IPS-18a (cell line): Measurements from ENCODE around the gene BAIAP2.

Experiments
- H3K27ac ChIP-seq: one replicate; pipeline ENCODE4 v1.5.1; 2013; ENCODE audit warnings: low read length
- H3K27me3 ChIP-seq: one replicate; pipeline ENCODE4 v1.6.1; 2013; ENCODE audit warnings: mild to moderate bottlenecking, low read length; ENCODE audit not compliant: control insufficient read depth, insufficient read depth
- H3K36me3 ChIP-seq: one replicate; pipeline ENCODE4 v1.6.1; 2013; ENCODE audit warnings: low read depth, low read length; ENCODE audit not compliant: control insufficient read depth
- H3K4me1 ChIP-seq: one replicate; pipeline ENCODE4 v1.6.1; 2013; ENCODE audit warnings: low read depth, low read length; ENCODE audit not compliant: control insufficient read depth
- H3K4me3 ChIP-seq: one replicate; pipeline ENCODE4 v1.5.1; 2013; ENCODE audit warnings: low read length
- H3K9ac ChIP-seq: one replicate; pipeline ENCODE4 v1.6.1; 2013; ENCODE audit warnings: mild to moderate bottlenecking, low read length, moderate library complexity
- H3K9me3 ChIP-seq: one replicate; pipeline ENCODE4 v1.6.1; 2013; ENCODE audit warnings: low read depth, low read length; ENCODE audit not compliant: control insufficient read depth

Gene BAIAP2

GRCh38 chr17:81062014-81062780, 27.2 kb downstream of the BAIAP2 start:
- H3K27ac ChIP-seq: no peak overlapping the region
- no peaks in the 10 kb centered on the region for H3K9me3 ChIP-seq
- H3K9ac ChIP-seq: no peak overlapping the region
- no peak overlapping the region for H3K4me3 ChIP-seq
- no peaks in the 10 kb centered on the region for H3K36me3 ChIP-seq
- H3K4me1 ChIP-seq: no peaks in the 10 kb centered on the region
- no peaks in the 10 kb centered on the region for H3K27me3 ChIP-seq

GRCh38 chr17:81063106-81064093, 28.4 kb downstream of the BAIAP2 start:
- Histone ChIP-seq H3K9me3 (no peaks in the 10 kb centered on the region), H3K4me1 (no peaks in the 10 kb centered on the region), H3K27me3 (no peaks in the 10 kb centered on the region), H3K4me3 (no peak overlapping the region), H3K36me3 (no peaks in the 10 kb centered on the region), H3K27ac (no peak overlapping the region), H3K9ac (no peak overlapping the region)

- no peaks in the 10 kb centered on the region for H3K9me3 ChIP-seq
- H3K4me3 ChIP-seq: no peak overlapping the region
- H3K27me3 ChIP-seq: no peaks in the 10 kb centered on the region
- no peak overlapping the region for H3K9ac ChIP-seq
- H3K27ac ChIP-seq: no peak overlapping the region
- no peaks in the 10 kb centered on the region for H3K4me1 ChIP-seq
- no peaks in the 10 kb centered on the region for H3K36me3 ChIP-seq
Observed at GRCh38 chr17:81064678-81065475, 29.9 kb downstream of the BAIAP2 start.

- H3K9ac ChIP-seq: no peak overlapping the region
Observed at GRCh38 chr17:81065500-81065899, 30.5 kb downstream of the BAIAP2 start.

GRCh38 chr17:81066072-81066471, 31.1 kb downstream of the BAIAP2 start:
- H3K9me3 ChIP-seq: no peaks in the 10 kb centered on the region
- no peak overlapping the region for H3K9ac ChIP-seq
- H3K4me3 ChIP-seq: no peak overlapping the region
- H3K27ac ChIP-seq: no peak overlapping the region
- no peaks in the 10 kb centered on the region for H3K27me3 ChIP-seq
- no peaks in the 10 kb centered on the region for H3K4me1 ChIP-seq
- H3K36me3 ChIP-seq: no peaks in the 10 kb centered on the region

More at GRCh38 chr17:81065500-81065899, 30.5 kb downstream of the BAIAP2 start:
- H3K36me3 ChIP-seq: no peaks in the 10 kb centered on the region
- H3K4me3 ChIP-seq: no peak overlapping the region
- no peak overlapping the region for H3K27ac ChIP-seq
- no peaks in the 10 kb centered on the region for H3K27me3 ChIP-seq
- H3K9me3 ChIP-seq: no peaks in the 10 kb centered on the region
- H3K4me1 ChIP-seq: no peaks in the 10 kb centered on the region

GRCh38 chr17:81066771-81067315, 31.9 kb downstream of the BAIAP2 start:
- Histone ChIP-seq H3K36me3 (no peaks in the 10 kb centered on the region), H3K9me3 (no peaks in the 10 kb centered on the region), H3K27me3 (no peaks in the 10 kb centered on the region), H3K4me1 (no peaks in the 10 kb centered on the region), H3K4me3 (no peak overlapping the region), H3K27ac (no peak overlapping the region), H3K9ac (no peak overlapping the region)

- H3K36me3 ChIP-seq: no peaks in the 10 kb centered on the region
- no peak overlapping the region for H3K27ac ChIP-seq
- H3K27me3 ChIP-seq: no peaks in the 10 kb centered on the region
- no peak overlapping the region for H3K4me3 ChIP-seq
- no peaks in the 10 kb centered on the region for H3K9me3 ChIP-seq
- H3K9ac ChIP-seq: no peak overlapping the region
- H3K4me1 ChIP-seq: no peaks in the 10 kb centered on the region
Observed at GRCh38 chr17:81067391-81067811, 32.5 kb downstream of the BAIAP2 start.

- H3K36me3 ChIP-seq: no peaks in the 10 kb centered on the region
- no peak overlapping the region for H3K27ac ChIP-seq
- no peaks in the 10 kb centered on the region for H3K9me3 ChIP-seq
- no peaks in the 10 kb centered on the region for H3K27me3 ChIP-seq
- no peaks in the 10 kb centered on the region for H3K4me1 ChIP-seq
- no peak overlapping the region for H3K9ac ChIP-seq
- no peak overlapping the region for H3K4me3 ChIP-seq
Observed at GRCh38 chr17:81068411-81069134, 33.6 kb downstream of the BAIAP2 start.

- Histone ChIP-seq H3K4me3 (no peak overlapping the region), H3K27me3 (no peaks in the 10 kb centered on the region), H3K9ac (no peak overlapping the region), H3K27ac (no peak overlapping the region), H3K36me3 (no peaks in the 10 kb centered on the region), H3K4me1 (no peaks in the 10 kb centered on the region), H3K9me3 (no peaks in the 10 kb centered on the region)
Observed at GRCh38 chr17:81069135-81069645, 34.2 kb downstream of the BAIAP2 start.

- no peak overlapping the region for H3K27ac ChIP-seq
- H3K4me3 ChIP-seq: no peak overlapping the region
- H3K27me3 ChIP-seq: no peaks in the 10 kb centered on the region
- no peak overlapping the region for H3K9ac ChIP-seq
- no peaks in the 10 kb centered on the region for H3K36me3 ChIP-seq
- peaks cover 7% of the 10 kb centered on the region for H3K4me1 ChIP-seq
- H3K9me3 ChIP-seq: no peaks in the 10 kb centered on the region
Observed at GRCh38 chr17:81070541-81071246, 35.7 kb downstream of the BAIAP2 start.
